Measurements from ENCODE around the gene DIP2C.

GRCh38 chr10:620417-620816, 69.1 kb downstream of the DIP2C start:
- TF ChIP-seq CTCF (conservative IDR thresholded peaks at IDR 0.05), result no peak
- no peak for TF ChIP-seq ZFX (IDR thresholded peaks at IDR 0.05)
